ENCODE results near the gene METTL26. TPM values are rescaled to one million over a fixed set of nuclear protein-coding genes. Genes with fewer than 3 reads are reported as not detected.

Gene METTL26
- total RNA-seq, 6 experiments from 2014 or later = 91.6 to 115 (median 105) TPM

Other genes starting within 250 kb of the METTL26 start
- 100 to 1,000 TPM; 153 to 276 (median 158) TPM for gene NME4, start 239.1 kb downstream of the METTL26 start, total RNA-seq (2021; fragmentation: NEBNext Ultra II Directional; extraction: Animal tissue kit (Norgen Biotek cat#: 25700))
- gene DECR2, start 234.4 kb downstream of the METTL26 start, total RNA-seq (2021; fragmentation: NEBNext Ultra II Directional; extraction: Animal tissue kit (Norgen Biotek cat#: 25700)) = 10 to 100 TPM; 14.0 to 20.3 (median 16.0) TPM
- gene RAB11FIP3, start 210.7 kb downstream of the METTL26 start, total RNA-seq (2021; fragmentation: NEBNext Ultra II Directional; extraction: Animal tissue kit (Norgen Biotek cat#: 25700)) = 10 to 100 TPM; 30.3 to 36.9 (median 33.9) TPM
- 10 to 100 TPM; 35.3 to 41.4 (median 40.2) TPM for gene CAPN15, start 108.6 kb downstream of the METTL26 start, total RNA-seq (2021; fragmentation: NEBNext Ultra II Directional; extraction: Animal tissue kit (Norgen Biotek cat#: 25700))
- not detected for gene PRR35, start 75.9 kb downstream of the METTL26 start, total RNA-seq (2021; fragmentation: NEBNext Ultra II Directional; extraction: Animal tissue kit (Norgen Biotek cat#: 25700))
- gene NHLRC4, start 69.3 kb downstream of the METTL26 start, total RNA-seq (2021; fragmentation: NEBNext Ultra II Directional; extraction: Animal tissue kit (Norgen Biotek cat#: 25700)) = under 1 TPM in 5 of 6 experiments, not detected in 1; 0.24 to 0.58 (median 0.28) TPM
- gene PIGQ, start 66.3 kb downstream of the METTL26 start, total RNA-seq (2021; fragmentation: NEBNext Ultra II Directional; extraction: Animal tissue kit (Norgen Biotek cat#: 25700)) = 10 to 100 TPM; 30.4 to 39.5 (median 35.4) TPM
- gene RAB40C, start 46.2 kb downstream of the METTL26 start, total RNA-seq (2021; fragmentation: NEBNext Ultra II Directional; extraction: Animal tissue kit (Norgen Biotek cat#: 25700)) = 10 to 100 TPM; 11.3 to 14.8 (median 12.2) TPM
- gene WFIKKN1, start 5.3 kb downstream of the METTL26 start, total RNA-seq (2021; fragmentation: NEBNext Ultra II Directional; extraction: Animal tissue kit (Norgen Biotek cat#: 25700)) = under 1 TPM in 2 of 6 experiments, not detected in 4; 0.02 to 0.14 TPM
- 10 to 100 TPM; 18.8 to 30.8 (median 24.2) TPM for gene MCRIP2, start 5.5 kb upstream of the METTL26 start, total RNA-seq (2021; fragmentation: NEBNext Ultra II Directional; extraction: Animal tissue kit (Norgen Biotek cat#: 25700))
- 10 to 100 TPM; 11.6 to 19.0 (median 17.7) TPM for gene WDR90, start 13.1 kb upstream of the METTL26 start, total RNA-seq (2021; fragmentation: NEBNext Ultra II Directional; extraction: Animal tissue kit (Norgen Biotek cat#: 25700))
- 10 to 100 TPM; 73.9 to 93.4 (median 84.8) TPM for gene RHOT2, start 31.8 kb upstream of the METTL26 start, total RNA-seq (2021; fragmentation: NEBNext Ultra II Directional; extraction: Animal tissue kit (Norgen Biotek cat#: 25700))
- 1 to 10 TPM; 1.4 to 2.3 (median 1.7) TPM for gene RHBDL1, start 39.4 kb upstream of the METTL26 start, total RNA-seq (2021; fragmentation: NEBNext Ultra II Directional; extraction: Animal tissue kit (Norgen Biotek cat#: 25700))
- 100 to 1,000 TPM; 128 to 161 (median 141) TPM for gene STUB1, start 44.1 kb upstream of the METTL26 start, total RNA-seq (2021; fragmentation: NEBNext Ultra II Directional; extraction: Animal tissue kit (Norgen Biotek cat#: 25700))
- gene JMJD8, start 48.0 kb upstream of the METTL26 start, total RNA-seq (2021; fragmentation: NEBNext Ultra II Directional; extraction: Animal tissue kit (Norgen Biotek cat#: 25700)) = 10 to 100 TPM in 2 of 6 experiments, 1 to 10 TPM in 4; 7.6 to 10.6 (median 9.3) TPM
- gene WDR24, start 54.1 kb upstream of the METTL26 start, total RNA-seq (2021; fragmentation: NEBNext Ultra II Directional; extraction: Animal tissue kit (Norgen Biotek cat#: 25700)) = 1 to 10 TPM; 8.1 to 9.9 (median 8.7) TPM
- under 1 TPM in 1 of 6 experiments, not detected in 5; 0.05 TPM for gene FBXL16, start 69.5 kb upstream of the METTL26 start, total RNA-seq (2021; fragmentation: NEBNext Ultra II Directional; extraction: Animal tissue kit (Norgen Biotek cat#: 25700))
- gene METRN, start 78.8 kb upstream of the METTL26 start, total RNA-seq (2021; fragmentation: NEBNext Ultra II Directional; extraction: Animal tissue kit (Norgen Biotek cat#: 25700)) = 100 to 1,000 TPM in 1 of 6 experiments, 10 to 100 TPM in 5; 61.5 to 103 (median 70.4) TPM
- 10 to 100 TPM; 50.1 to 57.7 (median 54.7) TPM for gene ANTKMT, start 84.8 kb upstream of the METTL26 start, total RNA-seq (2021; fragmentation: NEBNext Ultra II Directional; extraction: Animal tissue kit (Norgen Biotek cat#: 25700))
- gene CCDC78, start 90.1 kb upstream of the METTL26 start, total RNA-seq (2021; fragmentation: NEBNext Ultra II Directional; extraction: Animal tissue kit (Norgen Biotek cat#: 25700)) = 1 to 10 TPM; 2.2 to 4.1 (median 3.4) TPM
- 10 to 100 TPM; 11.4 to 16.6 (median 14.1) TPM for gene HAGHL, start 90.8 kb upstream of the METTL26 start, total RNA-seq (2021; fragmentation: NEBNext Ultra II Directional; extraction: Animal tissue kit (Norgen Biotek cat#: 25700))
- gene CIAO3, start 104.7 kb upstream of the METTL26 start, total RNA-seq (2021; fragmentation: NEBNext Ultra II Directional; extraction: Animal tissue kit (Norgen Biotek cat#: 25700)) = 10 to 100 TPM; 16.9 to 20.5 (median 18.0) TPM
- under 1 TPM; 0.17 to 0.61 (median 0.36) TPM for gene MSLN, start 124.4 kb upstream of the METTL26 start, total RNA-seq (2021; fragmentation: NEBNext Ultra II Directional; extraction: Animal tissue kit (Norgen Biotek cat#: 25700))
- 10 to 100 TPM; 23.8 to 32.8 (median 25.8) TPM for gene RPUSD1, start 152.1 kb upstream of the METTL26 start, total RNA-seq (2021; fragmentation: NEBNext Ultra II Directional; extraction: Animal tissue kit (Norgen Biotek cat#: 25700))
- 10 to 100 TPM; 15.2 to 31.7 (median 26.0) TPM for gene CHTF18, start 152.3 kb upstream of the METTL26 start, total RNA-seq (2021; fragmentation: NEBNext Ultra II Directional; extraction: Animal tissue kit (Norgen Biotek cat#: 25700))
- not detected for gene GNG13, start 164.4 kb upstream of the METTL26 start, total RNA-seq (2021; fragmentation: NEBNext Ultra II Directional; extraction: Animal tissue kit (Norgen Biotek cat#: 25700))